GM19238 (cell line): ENCODE measurements around the gene LHFPL2.

Experiments used
- DNase-seq: peaks from one replicate; pipeline ENCODE4 v3.0.0; 2011; ENCODE audit warnings: low spot score; ENCODE audit not compliant: insufficient read length

Gene LHFPL2

DNA sequence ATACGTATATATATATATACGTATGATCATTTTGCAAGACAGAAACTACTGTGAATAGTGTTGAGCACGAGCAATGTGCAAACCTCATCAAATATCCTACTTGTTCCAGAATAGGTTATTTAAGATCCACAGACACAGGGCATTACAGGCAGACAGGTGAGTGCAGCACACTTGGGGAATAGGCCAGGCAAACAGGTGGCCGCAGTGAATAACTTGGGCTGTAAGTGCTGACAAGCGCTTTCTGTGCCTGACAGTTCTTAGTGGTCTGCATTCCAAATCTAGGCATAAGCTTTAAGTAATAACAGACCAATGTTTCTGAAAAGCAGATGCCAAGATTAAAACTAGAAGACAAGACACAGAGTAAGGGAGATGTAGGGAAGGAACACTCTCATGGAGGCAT lies 77.9 kb downstream of the LHFPL2 start:
- DNase-seq, result no peak

DNA sequence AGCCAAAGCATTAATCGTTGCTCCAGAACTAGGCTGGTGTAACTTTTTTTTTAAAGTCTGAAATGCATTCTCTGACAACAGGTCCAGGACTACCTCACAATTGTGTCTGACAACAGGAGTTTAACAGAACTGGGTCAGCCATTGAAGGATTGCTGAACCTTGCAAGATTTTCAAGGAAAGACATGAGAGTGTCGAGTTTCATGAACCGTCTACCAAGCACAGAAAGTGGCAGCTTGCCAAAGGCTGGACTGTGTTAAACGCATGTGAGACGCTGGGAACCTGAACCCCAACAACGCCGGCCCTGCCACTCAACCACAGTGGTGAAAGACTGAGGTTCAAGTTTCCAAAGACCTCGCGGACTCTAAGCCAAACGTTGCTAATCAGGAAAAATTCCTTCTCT lies 79.1 kb downstream of the LHFPL2 start:
- DNase-seq, result no peak

DNA sequence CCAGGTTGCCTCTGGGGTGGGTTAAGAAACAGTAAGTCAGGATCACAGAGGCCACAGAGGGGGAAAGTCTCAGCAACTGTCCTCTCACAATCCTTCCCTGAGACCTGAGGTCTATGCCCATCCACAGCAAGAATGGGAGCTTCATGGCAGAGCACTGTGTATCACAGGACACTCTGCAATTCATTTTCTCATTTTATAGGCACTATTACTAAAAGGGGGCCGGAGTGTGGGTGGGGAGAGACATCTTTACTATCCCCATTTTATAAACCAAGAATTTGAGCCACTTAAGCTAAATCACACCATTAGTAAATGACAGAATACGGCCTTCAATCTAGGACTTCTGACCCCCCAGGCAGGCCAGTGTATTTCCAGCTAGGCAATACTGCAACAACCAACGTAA lies 79.9 kb downstream of the LHFPL2 start:
- DNase-seq, result no peak

DNA sequence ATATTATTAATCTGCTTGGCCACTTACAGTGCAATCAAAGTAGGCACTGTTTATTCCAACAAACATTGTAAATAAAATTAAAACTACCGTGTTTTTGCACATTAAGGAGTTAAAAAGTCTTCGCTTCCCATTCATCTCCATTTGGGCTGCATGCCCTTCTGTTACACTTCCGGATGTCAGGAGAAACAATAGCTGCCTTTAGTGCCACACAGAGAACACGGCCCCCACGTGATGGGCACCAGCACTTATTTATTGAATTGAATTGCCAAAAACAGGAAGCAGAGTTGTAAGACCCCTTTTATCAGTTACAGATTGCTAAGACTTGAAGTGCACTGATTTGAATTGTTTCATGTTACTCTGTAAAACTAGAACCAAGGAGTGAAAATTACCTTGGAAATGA lies 80.4 kb downstream of the LHFPL2 start:
- DNase-seq, result no peak

DNA sequence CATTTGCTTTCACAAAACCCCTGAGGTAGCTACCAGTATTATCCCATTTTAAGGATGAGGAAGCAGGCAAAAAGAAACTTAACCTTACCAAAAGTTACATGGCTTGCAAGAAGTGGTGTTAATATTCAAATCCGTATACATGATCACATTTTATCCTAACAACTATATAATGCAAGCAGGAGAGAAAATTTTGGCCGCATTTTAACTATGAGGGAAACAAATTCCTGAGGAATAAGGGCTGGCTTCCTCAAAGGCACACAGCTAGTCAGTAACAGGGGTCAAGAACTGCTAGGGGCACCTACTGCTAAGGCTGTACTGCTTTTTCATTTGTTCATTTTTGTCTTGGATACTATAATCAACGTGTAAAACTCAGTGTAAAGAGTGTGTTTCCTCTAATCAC lies 81.0 kb downstream of the LHFPL2 start:
- DNase-seq, result no peak

DNA sequence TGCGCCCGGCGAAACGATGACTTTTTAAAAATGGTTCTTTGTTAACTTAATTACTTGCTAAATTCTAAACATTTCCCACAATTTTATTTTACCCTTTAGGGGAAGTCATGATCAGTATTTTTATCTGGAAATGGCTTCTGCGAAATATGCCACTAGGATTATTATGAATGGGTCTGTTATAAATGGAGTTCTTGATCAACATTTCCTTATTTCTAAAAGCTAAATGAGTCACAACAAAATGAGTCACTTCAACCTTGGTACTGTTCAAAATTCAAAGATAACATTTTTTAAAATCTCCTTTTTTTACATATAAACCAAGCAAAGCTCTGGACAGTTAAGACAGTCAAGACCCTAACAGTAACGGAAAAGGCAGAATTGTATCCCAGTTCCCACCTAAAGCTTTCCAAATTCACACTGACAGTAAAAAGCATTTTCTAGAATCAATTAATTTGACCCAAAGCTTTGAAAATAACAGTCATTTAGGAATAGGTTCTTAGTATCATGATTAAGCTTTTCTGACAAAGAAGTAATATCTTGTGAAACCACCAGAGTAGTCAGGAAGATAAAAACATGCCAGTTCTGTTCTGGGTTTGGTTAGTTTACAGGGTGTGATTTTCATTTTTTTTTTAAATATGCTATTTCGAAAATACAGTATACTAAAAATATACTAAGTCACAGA lies 81.7 kb downstream of the LHFPL2 start:
- no peak for DNase-seq

DNA sequence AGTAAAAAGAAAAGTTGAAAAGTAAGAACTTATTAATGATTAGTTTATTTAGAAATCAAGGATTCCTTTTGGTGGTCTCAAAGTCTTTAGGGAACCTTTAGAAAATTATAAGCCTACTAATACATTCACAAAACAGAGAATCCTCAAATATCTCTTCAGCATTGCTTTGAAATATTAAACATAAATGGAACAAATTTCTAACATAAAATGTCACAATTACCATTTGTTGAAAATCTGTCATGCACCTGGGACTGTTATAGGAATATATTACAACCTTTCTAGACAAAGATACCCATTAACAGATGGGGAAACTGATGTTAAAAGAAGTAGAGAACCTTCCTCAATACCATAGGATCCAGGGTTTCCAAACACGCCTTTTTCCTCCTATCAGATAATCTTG lies 83.2 kb downstream of the LHFPL2 start:
- no peak for DNase-seq

DNA sequence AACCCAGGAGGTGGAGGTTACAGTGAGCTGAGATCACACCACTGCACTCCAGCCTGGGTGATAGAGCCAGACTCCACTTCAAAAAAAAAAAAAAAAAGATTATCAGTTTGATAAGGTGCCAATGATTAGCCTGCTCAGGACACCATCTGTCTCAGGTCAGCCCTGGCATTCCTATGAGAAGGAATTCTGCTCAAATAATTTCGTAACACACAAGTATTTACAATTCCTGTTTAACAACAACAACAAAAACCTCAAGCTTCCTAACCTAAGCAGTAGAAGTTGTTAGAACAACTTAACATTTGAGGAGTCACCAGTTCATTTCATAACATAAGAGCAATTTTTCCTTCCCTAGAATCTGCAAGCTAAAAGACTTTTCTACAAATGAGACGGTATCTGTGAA lies 85.0 kb downstream of the LHFPL2 start:
- no peak for DNase-seq

DNA sequence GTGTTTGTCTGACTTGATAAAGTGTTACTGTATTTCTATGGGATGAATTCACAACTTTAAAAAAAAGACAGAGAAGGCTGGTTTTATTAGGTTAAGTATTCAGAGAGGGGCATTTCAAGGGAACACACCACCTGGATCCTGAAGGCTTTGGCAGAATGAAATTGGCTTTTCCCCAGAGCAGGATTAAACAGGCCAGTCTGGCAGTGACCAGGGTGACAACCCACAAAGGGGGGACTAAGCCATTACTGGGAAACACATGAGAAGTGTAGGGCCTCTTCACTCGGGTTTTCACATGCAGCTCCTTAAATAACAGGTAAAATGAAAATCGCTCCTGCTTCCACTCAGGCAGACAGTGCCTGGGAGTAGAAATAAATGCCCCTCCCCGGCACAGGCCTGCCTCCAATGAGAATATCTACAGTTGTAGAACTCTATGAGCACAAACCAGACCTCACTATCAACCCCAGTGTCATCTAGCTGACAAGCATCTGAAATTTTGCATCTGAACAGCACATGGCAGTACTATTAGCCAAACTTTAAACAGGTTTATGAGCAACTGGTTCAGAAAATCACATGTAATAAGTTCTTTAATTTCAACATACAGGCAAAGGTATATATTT lies 85.8 kb downstream of the LHFPL2 start:
- no peak for DNase-seq

DNA sequence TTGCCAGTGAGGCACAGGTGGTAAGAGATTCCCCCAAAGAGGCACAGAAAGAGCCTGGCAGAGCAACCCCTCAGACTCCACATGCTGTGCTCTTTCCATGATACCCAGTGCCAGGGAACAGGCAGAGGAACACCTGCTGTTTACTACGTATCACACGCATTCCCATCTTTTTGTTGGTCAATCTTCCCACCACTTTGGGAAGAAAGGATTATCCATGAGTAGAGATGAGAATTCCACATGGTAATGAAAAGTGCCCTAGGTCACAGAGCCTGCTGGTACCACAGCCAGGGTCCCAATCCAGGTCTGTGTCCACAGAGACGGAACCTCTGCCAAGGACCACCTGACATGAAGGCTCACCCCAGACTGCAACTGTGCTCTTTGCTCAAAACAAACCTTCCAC lies 86.6 kb downstream of the LHFPL2 start:
- no peak for DNase-seq

DNA sequence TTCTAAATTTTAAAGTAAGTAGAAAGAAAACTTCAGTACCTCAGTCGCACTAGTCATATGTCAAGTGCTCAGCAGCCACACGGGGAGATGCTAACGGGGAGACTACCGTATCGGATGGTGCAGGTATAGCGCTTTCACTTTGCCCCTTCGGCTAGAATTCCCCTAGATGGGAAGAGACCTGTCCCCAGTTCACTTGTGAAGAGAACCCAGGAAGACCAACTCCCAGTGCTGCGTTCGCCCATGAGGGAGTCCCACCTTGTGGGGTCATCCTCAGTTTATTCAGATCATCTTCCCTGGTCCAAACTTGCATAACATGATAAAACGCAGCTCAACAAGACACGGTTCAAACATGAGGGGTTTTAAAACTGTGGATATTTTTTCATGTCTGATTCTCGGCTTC lies 87.3 kb downstream of the LHFPL2 start:
- no peak for DNase-seq

DNA sequence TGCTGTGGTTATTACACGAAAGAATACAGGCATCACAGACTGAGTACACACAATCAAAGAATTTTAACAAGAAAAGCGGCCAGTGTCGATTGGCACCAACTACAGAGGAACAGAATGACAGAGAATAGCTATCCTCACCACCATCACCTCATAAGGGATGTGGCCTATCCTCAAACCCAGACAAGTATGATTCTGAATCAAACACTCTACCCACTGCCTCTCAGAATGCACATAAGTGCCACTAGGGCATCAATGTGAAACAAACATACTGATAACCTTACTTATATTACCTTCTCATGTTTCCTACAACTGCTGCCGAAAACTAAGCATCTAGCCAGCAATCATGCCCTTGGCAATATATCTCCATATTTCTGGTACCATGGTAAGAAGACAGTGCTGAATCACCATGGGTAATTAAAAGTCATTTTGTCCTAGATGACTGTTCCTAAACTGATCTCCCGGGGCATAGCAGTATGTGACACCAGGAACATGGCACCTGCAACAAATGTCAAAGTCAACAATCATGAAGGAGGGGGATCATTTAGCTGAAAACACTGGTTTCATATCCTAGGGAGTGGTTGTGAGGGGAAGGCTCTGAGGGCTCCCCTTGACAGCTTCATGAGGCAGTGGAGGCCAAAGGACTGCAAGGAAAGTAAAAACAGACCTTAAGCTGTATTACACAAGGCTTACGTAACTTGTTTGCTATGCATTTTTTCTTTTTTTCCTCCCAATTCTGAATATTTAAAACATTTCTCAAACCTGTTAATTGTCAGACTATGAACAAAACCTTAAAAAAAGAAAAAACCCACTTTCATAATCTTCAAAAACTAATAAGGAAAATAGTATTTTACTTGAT lies 88.3 kb downstream of the LHFPL2 start:
- no peak for DNase-seq

DNA sequence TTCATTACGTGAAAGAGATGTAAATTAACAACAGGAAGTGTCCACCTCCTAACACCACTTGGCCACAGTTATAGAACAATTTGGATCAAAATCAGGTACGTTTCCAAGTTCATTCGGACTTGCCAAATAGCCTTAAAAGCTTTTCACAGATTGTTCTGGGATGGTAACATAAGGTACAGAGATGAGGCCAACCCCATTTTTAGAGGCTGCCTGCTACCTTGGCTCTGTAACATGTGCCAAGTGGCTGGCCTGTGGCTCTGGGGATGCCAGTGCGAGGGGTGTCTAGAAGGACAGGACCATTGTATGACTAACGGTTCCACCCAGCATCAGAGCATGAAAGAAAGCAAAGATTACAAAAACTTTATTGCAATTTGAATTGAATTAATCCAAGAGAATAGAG lies 91.0 kb downstream of the LHFPL2 start:
- DNase-seq, result no peak

DNA sequence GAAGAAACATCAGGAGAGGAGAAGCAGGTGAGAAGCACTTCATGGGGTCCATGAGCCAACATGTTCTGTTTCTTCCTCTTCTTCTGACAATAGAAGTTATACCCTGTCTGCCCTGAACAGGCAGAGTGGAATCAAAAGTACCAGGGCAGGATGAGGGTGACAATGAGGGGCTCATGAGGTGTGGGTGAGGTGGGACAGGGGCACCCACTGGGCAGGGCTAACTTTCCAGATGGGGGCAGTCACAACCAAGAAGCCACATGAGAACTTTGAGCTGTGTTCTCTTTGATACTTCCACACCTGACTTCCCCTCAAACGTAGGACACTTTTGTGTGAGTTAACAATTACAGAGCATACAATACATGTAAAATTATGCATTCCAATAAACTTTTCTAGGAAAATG lies 92.7 kb downstream of the LHFPL2 start:
- DNase-seq, result no peak

DNA sequence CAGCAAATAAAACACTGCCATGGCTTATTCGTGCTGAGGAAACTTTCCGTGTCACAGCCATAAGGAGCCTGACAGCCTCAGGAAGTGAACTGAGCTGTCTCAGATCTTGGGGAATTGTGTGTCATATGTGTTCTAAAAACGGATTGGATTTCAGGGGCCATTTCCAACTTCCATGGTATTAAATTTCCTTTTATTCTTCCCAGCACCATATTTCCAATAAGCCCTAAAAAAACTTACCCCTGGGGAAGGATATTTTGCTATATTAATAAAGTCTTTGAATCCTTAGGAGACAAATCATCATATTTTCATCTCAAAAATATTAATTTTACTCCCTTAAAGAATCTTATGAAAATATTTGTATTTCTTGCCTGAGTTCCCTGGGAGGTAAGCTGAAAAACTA lies 93.9 kb downstream of the LHFPL2 start:
- DNase-seq, result no peak

DNA sequence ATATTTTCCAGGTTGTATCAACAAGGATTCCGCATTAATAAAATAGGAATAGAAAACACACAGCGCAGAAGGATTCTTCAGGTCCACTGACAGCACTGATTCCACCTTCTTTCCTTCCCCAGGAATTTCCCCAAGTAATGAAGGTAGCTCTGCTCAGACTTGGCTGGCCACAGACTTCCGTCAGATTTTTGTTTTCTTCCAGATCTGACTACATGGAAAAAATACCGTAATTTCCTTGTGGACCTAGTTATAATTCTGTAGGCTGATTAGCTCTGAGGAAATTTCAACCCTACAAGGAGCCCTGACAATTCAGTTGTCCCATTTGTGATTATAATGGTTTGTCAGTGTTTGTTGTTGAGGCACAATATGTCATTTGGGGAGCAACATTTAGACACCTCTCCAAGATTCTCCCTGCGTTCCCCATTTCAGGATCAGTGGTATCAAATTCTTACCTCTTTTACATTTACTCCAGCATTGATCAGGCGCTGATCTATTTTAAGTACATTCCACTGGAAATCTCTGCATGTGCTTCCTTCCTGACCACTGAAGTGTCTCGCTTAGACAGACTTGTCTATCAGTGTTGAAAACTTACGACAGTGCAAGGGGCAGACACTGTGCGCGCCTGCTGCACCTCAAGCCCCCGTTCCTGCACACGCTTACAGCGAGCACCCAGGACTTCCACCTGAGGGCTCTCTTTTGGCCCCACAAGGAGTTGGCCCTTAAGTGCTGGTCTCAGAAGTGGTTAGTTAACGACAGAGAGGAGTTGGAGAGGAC lies 94.8 kb downstream of the LHFPL2 start:
- no peak for DNase-seq

DNA sequence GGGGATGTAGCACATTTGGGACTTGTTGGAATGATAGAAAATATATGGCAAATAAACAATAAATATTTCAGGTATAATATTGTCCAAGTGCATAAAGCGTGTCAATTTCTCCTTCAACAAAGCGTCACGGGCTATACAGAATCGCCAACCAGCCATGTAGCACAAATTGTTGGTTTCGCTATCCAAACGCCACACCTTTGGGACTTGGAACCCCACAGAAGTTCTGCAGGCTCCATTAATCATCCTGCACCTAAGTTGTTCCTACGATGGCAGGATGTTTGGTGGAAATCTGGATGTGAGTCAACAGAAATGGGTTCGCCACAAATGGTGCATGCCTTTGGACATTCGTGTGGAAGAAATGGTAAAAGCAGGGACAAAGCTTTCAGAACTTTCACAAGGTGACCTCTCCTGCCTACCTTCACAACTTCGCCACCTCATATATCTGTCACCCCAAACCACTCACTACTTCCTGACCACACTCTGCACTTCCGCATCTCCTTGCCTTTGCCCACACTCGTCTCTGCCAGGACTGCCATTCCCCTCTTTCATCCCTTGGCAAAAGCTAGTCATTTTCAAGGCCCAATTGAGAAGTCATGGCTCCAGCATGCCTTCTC lies 95.7 kb downstream of the LHFPL2 start:
- DNase-seq, result no peak

DNA sequence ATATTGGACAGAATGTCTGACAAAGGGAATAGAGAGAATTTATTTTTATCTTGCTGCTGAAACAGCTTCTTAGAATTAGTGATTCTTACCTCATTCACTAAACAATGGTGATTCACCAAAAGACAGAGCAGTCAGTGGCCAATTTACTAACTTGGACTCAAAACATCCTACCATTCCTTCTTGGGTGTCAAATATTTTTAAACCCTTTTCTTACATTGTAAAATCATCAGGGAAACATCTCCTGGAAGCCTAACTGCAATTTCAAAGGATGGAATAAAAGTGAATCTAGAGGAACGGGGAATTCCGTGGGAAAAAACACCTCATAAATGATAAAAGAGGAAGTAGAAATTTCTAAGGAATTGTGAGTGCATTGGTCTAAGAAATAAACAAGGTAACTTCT lies 97.7 kb downstream of the LHFPL2 start:
- DNase-seq, result no peak

DNA sequence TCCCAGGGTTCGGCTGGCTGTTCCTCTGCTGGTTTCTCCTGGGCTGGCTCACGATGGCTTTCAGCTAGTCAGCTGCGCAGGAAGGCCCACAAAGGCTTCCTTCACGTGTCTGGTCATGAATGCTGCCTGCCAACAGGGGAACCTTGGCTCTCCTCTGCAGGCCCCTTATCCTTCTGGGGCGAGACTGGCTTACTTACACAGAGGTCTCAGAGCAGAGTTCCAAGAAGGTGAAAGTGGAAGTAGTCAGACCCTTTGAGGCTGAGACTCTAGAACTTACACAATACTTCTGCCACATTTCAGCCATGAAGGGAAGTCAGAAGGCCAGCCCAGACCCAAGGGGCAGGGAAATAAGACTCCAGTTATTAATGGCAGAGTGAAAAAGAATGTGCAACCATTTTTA lies 99.5 kb downstream of the LHFPL2 start:
- DNase-seq, result no peak

DNA sequence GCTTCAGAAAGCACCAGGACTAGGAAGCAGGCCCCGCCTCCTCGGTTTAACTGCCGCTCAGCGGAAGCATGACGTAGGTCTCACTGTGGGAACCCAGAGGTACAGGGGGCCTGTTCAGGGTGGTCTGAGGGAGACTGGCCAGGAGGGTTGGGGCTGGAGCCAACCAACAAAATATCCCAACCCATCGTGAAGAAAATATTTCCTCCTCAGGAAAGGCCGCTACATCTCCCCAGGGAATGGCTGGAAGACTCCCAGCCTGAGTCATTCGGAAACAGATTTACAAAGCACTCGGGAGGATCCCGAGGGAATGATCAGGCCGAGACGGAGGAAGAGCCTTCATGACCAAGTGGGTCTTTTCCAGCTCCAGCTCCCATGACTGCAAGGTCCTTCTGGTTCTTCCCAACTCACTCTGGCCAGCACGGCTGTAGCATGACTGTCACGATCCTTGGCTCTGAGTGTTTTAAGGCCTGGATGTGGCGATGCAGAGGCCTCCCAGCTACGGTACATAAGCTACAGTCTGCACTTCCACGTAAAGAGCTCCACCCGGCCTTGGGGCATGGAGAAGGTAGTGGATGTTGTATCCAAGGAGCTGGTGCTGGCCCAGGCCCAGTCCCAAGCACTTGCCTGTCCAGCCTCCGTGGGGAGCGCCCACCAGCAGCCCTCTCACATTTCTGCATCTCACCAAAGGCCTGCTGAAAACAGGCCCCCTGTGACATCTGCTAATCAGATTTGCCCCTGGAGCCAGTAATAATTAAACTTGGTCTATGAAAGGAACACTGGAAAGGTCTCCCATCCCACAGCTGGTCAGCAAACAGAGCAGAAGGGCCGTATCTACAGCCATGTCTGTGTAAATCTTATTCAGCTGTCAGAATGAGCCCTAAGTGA lies 100.6 kb downstream of the LHFPL2 start:
- DNase-seq, result no peak
